H1 (cell line): Measurements from ENCODE around the gene RNF32.
"Not testable (repeated sequence)": the region's sequence is repeated elsewhere in the genome, so short reads cannot be mapped to it uniquely, and the experiment has no call there.

ENCODE experiments used
- CEBPB ChIP-seq: IDR thresholded peaks from 2 replicates; pipeline ENCODE4 v1.6.1; 2012; ENCODE audit warnings: low read depth, low read length
- CREB1 ChIP-seq: IDR thresholded peaks from 2 replicates; pipeline ENCODE4 v1.6.1; 2012; ENCODE audit warnings: inconsistent platforms
- EZH2 ChIP-seq: fragments of 200-600 bp; sonication (generic); IDR thresholded peaks from 2 replicates; pipeline ENCODE4 v1.7.1; 2012; ENCODE audit warnings: low read depth, mild to moderate bottlenecking, moderate library complexity, low read length, inconsistent platforms; ENCODE audit not compliant: severe bottlenecking
- JUN ChIP-seq: IDR thresholded peaks from 2 replicates; pipeline ENCODE4 v1.6.1; 2011; ENCODE audit warnings: low read depth, mild to moderate bottlenecking, improper control_type of control experiment, low read length
- NANOG ChIP-seq: IDR thresholded peaks from 2 replicates; pipeline ENCODE4 v1.6.1; 2011; ENCODE audit warnings: low read length, low read depth, mild to moderate bottlenecking, inconsistent platforms; ENCODE audit not compliant: insufficient read depth, poor library complexity, severe bottlenecking
- POLR2A ChIP-seq, 2 experiments: IDR thresholded peaks; 1 replicate in 1 of 2; 2 replicates in 1 of 2; pipeline ENCODE4 v1.6.1; 2011; ENCODE audit warnings: low read depth in 2 of 2, low read length in 2 of 2, mild to moderate bottlenecking in 2 of 2; ENCODE audit errors: control extremely low read depth in 1 of 2
- SP1 ChIP-seq: IDR thresholded peaks from 2 replicates; pipeline ENCODE4 v1.6.1; 2011; ENCODE audit warnings: low read depth, low read length
- TAF1 ChIP-seq: IDR thresholded peaks from 2 replicates; pipeline ENCODE4 v1.6.1; 2011; ENCODE audit warnings: mild to moderate bottlenecking, low read depth, low read length
- TF ChIP-seq, protein P1 (sequence below), 3 experiments: IDR thresholded peaks; 1 replicate in 2 of 3; 2 replicates in 1 of 3; pipeline versions ENCODE4 v1.5.1 to v1.6.1; 2011; ENCODE audit warnings: low read length in 3 of 3, mild to moderate bottlenecking in 3 of 3, inconsistent platforms in 2 of 3, low read depth in 1 of 3, moderate library complexity in 1 of 3; ENCODE audit not compliant: insufficient read depth in 1 of 3; ENCODE audit errors: control extremely low read depth in 1 of 3

DNA sequence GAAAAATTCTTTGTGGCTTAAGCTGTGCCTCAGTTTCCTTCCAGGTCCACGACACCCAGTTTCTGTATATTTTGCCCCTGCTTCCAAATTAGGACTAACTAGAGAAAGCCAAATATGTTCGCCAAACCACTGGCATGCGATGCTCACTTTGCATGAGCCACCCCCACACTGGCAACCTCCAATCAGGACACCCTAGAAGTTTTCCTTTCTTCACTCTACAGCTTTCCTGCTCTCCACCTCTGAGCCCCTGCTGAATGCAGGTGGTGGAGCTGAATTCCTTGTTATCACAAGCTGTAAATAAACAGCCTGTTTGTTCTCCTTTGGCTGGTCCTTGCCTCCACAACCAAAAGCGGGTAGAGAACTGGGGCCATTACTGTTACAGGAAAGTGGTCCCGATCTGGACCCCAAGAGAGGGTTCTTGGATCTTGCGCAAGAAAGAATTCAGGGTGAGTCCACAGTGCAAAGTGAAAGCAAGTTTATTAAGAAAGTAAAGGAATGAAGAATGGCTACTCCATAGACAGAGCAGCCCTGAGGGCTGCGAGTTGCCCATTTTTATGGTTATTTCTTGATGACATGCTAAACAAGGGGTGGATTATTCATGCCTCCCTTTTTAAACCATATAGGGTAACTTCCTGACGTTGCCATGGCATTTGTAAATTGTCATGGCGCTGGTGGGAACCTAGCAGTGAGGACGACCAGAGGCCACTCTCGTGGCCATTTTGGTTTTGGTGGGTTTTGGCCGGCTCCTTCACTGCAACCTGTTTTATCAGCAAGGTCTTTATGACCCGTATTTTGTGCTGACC, 20.9 kb upstream of the RNF32 start:
- TF ChIP-seq NANOG; TAF1; CREB1; JUN; SP1; POLR2A (IDR thresholded peaks at IDR 0.05; ENCODE audit: control extremely low read depth in 1 of 2, low read depth in 2 of 2, low read length in 2 of 2); EZH2: not testable (repeated sequence)
- TF ChIP-seq CEBPB, result peak; percentile 48; the same call in 1 of the 2 replicates
- TF ChIP-seq, protein P1, sequence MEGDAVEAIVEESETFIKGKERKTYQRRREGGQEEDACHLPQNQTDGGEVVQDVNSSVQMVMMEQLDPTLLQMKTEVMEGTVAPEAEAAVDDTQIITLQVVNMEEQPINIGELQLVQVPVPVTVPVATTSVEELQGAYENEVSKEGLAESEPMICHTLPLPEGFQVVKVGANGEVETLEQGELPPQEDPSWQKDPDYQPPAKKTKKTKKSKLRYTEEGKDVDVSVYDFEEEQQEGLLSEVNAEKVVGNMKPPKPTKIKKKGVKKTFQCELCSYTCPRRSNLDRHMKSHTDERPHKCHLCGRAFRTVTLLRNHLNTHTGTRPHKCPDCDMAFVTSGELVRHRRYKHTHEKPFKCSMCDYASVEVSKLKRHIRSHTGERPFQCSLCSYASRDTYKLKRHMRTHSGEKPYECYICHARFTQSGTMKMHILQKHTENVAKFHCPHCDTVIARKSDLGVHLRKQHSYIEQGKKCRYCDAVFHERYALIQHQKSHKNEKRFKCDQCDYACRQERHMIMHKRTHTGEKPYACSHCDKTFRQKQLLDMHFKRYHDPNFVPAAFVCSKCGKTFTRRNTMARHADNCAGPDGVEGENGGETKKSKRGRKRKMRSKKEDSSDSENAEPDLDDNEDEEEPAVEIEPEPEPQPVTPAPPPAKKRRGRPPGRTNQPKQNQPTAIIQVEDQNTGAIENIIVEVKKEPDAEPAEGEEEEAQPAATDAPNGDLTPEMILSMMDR (IDR thresholded peaks at IDR 0.05; ENCODE audit: control extremely low read depth in 1 of 3, insufficient read depth in 1 of 3, low read depth in 1 of 3, low read length in 3 of 3), result not testable (repeated sequence)
